ENCODE measurements around the gene SLC45A3. TPM values are rescaled to one million over a fixed set of nuclear protein-coding genes. Genes with fewer than 3 reads are reported as not detected.

SLC45A3 gene
- polyA plus RNA-seq, 1 donor from 2014 or later, result 0.53 TPM

DNA sequence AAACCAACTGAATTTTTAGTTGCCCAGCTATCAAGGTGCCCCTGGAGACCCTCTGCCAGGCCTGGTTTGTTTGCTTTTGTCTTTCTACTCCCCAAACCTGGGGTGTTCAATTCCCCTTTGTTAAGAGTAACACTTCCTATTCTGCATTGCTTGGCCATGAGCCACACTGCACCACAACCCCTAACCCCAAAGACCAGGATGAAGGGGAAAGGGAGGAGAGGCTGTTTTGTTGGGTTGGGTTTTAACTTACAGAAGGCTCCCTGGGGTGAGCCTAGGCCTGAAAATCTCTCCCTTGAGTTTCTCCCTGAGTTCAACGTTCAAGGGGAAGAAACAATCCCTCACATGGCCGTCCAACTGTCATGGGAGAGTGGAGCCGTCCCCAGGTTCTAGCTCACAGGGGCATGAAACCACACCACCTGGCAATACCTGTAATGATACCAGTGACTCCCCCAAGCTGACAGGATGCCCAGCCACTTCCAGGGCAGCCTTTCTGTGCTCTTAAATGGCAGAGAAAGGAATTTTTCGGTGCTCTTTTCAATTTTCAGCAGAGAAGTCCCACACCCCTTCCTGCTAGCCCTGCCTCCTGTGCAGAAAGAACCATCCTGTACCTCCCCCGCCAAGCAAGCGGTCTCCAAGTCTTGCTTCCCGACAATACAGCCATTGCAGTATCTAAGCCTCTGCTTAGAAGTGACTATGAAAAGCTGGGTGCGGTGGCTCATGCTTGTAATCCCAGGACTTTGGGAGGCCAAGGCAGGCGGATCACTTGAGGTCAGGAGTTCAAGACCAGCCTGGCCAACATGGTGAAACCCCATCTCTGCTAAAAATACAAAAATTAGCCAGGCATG lies 14.9 kb downstream of the SLC45A3 start:
- no peaks in the 10 kb centered on the region for H3K9me3 ChIP-seq (ENCODE audit: low read length)
- no peaks in the 10 kb centered on the region for H4K20me1 ChIP-seq (ENCODE audit: insufficient read depth)

DNA sequence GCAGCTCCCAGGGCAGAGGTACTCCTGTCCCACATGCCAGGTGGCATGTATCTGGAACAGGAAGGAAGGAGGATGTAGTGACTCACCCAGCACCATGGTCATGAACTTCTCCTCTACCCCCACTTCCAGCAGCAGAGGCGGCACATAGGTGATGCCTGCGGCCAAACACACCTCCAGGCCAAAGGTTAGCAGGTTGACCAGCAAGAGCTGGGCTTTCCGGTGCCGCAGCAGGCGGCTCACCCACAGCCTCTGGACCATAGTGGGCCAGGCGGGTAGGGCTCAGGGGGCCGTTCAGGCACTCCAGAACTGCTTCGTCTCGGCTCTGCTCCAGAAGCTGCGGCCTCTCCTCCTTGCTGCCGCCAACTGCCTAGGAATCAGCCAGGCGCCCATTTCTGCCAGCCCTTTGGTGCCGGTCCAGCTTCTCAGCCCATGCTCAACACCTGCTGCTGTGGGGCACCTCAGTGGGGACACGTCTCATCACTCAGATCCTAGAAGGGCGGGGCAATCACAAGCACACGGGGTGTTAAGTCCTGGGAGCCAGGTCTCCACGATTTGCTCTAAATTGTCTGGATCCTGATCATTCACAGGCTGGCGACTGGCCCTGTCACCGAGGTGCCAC lies 15.8 kb downstream of the SLC45A3 start:
- H3K4me3 ChIP-seq (ENCODE audit: low read length), result no peak overlapping the region
- no peak overlapping the region for H2AFZ ChIP-seq (ENCODE audit: low read depth, low read length)
- H3K27me3 ChIP-seq (ENCODE audit: insufficient read depth, low read depth, low read length), result no peaks in the 10 kb centered on the region
- no peak overlapping the region for H3K27ac ChIP-seq (ENCODE audit: low read length)
- no peaks in the 10 kb centered on the region for H3K9me3 ChIP-seq (ENCODE audit: low read length)
- H3K79me2 ChIP-seq (replicated peaks; ENCODE audit: insufficient read depth, low read length), result peaks cover 3% of the 10 kb centered on the region
- no peaks in the 10 kb centered on the region for H3K36me3 ChIP-seq (ENCODE audit: insufficient read depth, low read length)
- H3F3A ChIP-seq (ENCODE audit: insufficient read depth, low read length, poor library complexity, severe bottlenecking), result no peaks in the 10 kb centered on the region
- no peak overlapping the region for H3K4me2 ChIP-seq (ENCODE audit: low read length)
- no peaks in the 10 kb centered on the region for H3K9me2 ChIP-seq (ENCODE audit: insufficient read depth, low read length)
- no peaks in the 10 kb centered on the region for H4K20me1 ChIP-seq (ENCODE audit: insufficient read depth)
- no peak overlapping the region for H3K9ac ChIP-seq (ENCODE audit: low read length)
- TF ChIP-seq TAF1 (IDR thresholded peaks at IDR 0.05; ENCODE audit: low read depth) (no peak), SMC3 (conservative IDR thresholded peaks at IDR 0.05; ENCODE audit: poor library complexity) (no peak), EZH2 (IDR thresholded peaks at IDR 0.05; ENCODE audit: borderline replicate concordance, insufficient read depth, low read length, poor library complexity, severe bottlenecking) (no peak), POLR2AphosphoS5 (IDR thresholded peaks at IDR 0.05) (no peak), RAD21 (conservative IDR thresholded peaks at IDR 0.05) (no peak), EP300 (conservative IDR thresholded peaks at IDR 0.05; ENCODE audit: poor library complexity, severe bottlenecking) (no peak), MXI1 (conservative IDR thresholded peaks at IDR 0.05; ENCODE audit: poor library complexity, severe bottlenecking) (no peak)
- TF ChIP-seq, protein P1, sequence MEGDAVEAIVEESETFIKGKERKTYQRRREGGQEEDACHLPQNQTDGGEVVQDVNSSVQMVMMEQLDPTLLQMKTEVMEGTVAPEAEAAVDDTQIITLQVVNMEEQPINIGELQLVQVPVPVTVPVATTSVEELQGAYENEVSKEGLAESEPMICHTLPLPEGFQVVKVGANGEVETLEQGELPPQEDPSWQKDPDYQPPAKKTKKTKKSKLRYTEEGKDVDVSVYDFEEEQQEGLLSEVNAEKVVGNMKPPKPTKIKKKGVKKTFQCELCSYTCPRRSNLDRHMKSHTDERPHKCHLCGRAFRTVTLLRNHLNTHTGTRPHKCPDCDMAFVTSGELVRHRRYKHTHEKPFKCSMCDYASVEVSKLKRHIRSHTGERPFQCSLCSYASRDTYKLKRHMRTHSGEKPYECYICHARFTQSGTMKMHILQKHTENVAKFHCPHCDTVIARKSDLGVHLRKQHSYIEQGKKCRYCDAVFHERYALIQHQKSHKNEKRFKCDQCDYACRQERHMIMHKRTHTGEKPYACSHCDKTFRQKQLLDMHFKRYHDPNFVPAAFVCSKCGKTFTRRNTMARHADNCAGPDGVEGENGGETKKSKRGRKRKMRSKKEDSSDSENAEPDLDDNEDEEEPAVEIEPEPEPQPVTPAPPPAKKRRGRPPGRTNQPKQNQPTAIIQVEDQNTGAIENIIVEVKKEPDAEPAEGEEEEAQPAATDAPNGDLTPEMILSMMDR (IDR thresholded peaks at IDR 0.05; ENCODE audit: poor library complexity, severe bottlenecking), result no peak
- TF ChIP-seq, protein P2, sequence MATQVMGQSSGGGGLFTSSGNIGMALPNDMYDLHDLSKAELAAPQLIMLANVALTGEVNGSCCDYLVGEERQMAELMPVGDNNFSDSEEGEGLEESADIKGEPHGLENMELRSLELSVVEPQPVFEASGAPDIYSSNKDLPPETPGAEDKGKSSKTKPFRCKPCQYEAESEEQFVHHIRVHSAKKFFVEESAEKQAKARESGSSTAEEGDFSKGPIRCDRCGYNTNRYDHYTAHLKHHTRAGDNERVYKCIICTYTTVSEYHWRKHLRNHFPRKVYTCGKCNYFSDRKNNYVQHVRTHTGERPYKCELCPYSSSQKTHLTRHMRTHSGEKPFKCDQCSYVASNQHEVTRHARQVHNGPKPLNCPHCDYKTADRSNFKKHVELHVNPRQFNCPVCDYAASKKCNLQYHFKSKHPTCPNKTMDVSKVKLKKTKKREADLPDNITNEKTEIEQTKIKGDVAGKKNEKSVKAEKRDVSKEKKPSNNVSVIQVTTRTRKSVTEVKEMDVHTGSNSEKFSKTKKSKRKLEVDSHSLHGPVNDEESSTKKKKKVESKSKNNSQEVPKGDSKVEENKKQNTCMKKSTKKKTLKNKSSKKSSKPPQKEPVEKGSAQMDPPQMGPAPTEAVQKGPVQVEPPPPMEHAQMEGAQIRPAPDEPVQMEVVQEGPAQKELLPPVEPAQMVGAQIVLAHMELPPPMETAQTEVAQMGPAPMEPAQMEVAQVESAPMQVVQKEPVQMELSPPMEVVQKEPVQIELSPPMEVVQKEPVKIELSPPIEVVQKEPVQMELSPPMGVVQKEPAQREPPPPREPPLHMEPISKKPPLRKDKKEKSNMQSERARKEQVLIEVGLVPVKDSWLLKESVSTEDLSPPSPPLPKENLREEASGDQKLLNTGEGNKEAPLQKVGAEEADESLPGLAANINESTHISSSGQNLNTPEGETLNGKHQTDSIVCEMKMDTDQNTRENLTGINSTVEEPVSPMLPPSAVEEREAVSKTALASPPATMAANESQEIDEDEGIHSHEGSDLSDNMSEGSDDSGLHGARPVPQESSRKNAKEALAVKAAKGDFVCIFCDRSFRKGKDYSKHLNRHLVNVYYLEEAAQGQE (IDR thresholded peaks at IDR 0.05; ENCODE audit: borderline replicate concordance), result no peak

More for the DNA sequence above, 14.9 kb downstream of the SLC45A3 start:
- TF ChIP-seq MXI1 (conservative IDR thresholded peaks at IDR 0.05; ENCODE audit: poor library complexity, severe bottlenecking) (no peak), TAF1 (IDR thresholded peaks at IDR 0.05; ENCODE audit: low read depth) (no peak), SMC3 (conservative IDR thresholded peaks at IDR 0.05; ENCODE audit: poor library complexity) (no peak)
- TF ChIP-seq, protein P1 (IDR thresholded peaks at IDR 0.05; ENCODE audit: poor library complexity, severe bottlenecking), result no peak
- TF ChIP-seq, protein P2 (IDR thresholded peaks at IDR 0.05; ENCODE audit: borderline replicate concordance), result no peak
- H3K4me3 ChIP-seq (ENCODE audit: low read length), result no peak overlapping the region
- no peak overlapping the region for H3K9ac ChIP-seq (ENCODE audit: low read length)
- peaks cover 4% of the 10 kb centered on the region for H3F3A ChIP-seq (ENCODE audit: insufficient read depth, low read length, poor library complexity, severe bottlenecking)
- H3K27me3 ChIP-seq (ENCODE audit: insufficient read depth, low read depth, low read length), result no peaks in the 10 kb centered on the region
- H3K27ac ChIP-seq (ENCODE audit: low read length), result no peak overlapping the region
- H2AFZ ChIP-seq (ENCODE audit: low read depth, low read length), result no peak overlapping the region
- H3K4me2 ChIP-seq (ENCODE audit: low read length), result no peak overlapping the region
- H3K9me2 ChIP-seq (ENCODE audit: insufficient read depth, low read length), result no peaks in the 10 kb centered on the region
- no peaks in the 10 kb centered on the region for H3K36me3 ChIP-seq (ENCODE audit: insufficient read depth, low read length)
- H3K79me2 ChIP-seq (replicated peaks; ENCODE audit: insufficient read depth, low read length), result peaks cover 3% of the 10 kb centered on the region
